GM12865 (cell line): ENCODE measurements around the gene LRRC38.

ENCODE experiments used
- DNase-seq: peaks from one replicate; pipeline ENCODE4 v3.0.0; 2010; ENCODE audit warnings: low read depth
- H3K4me3 ChIP-seq: 2 replicates; pipeline ENCODE4 v1.5.1; 2011; ENCODE audit warnings: mild to moderate bottlenecking, low read depth, low read length, control low read depth
- CTCF ChIP-seq: IDR thresholded peaks from 2 replicates; pipeline ENCODE4 v1.5.1; 2011; ENCODE audit warnings: low read length, control low read depth, low read depth, inconsistent platforms; ENCODE audit not compliant: insufficient read depth; ENCODE audit errors: missing control alignments

LRRC38 gene

GRCh38 chr1:13510499-13510898 lies 3.3 kb downstream of the LRRC38 start:
- TF ChIP-seq CTCF = no peak
- DNase-seq = no peak
- H3K4me3 ChIP-seq = no peak overlapping the region

GRCh38 chr1:13507075-13507474 lies 6.7 kb downstream of the LRRC38 start:
- no peak for DNase-seq
- TF ChIP-seq CTCF = no peak
- no peak overlapping the region for H3K4me3 ChIP-seq

GRCh38 chr1:13505020-13505419 lies 8.8 kb downstream of the LRRC38 start:
- TF ChIP-seq CTCF = no peak
- DNase-seq = no peak
- no peak overlapping the region for H3K4me3 ChIP-seq

GRCh38 chr1:13500806-13501205 lies 13.0 kb downstream of the LRRC38 start:
- no peak for TF ChIP-seq CTCF
- H3K4me3 ChIP-seq = no peak overlapping the region
- DNase-seq = no peak

- no peak overlapping the region for H3K4me3 ChIP-seq
- no peak for TF ChIP-seq CTCF
- no peak for DNase-seq
Measured at GRCh38 chr1:13499422-13499821, 14.4 kb downstream of the LRRC38 start.

- DNase-seq = no peak
- no peak for TF ChIP-seq CTCF
- no peak overlapping the region for H3K4me3 ChIP-seq
Measured at GRCh38 chr1:13498553-13498952, 15.2 kb downstream of the LRRC38 start.

- DNase-seq = no peak
- TF ChIP-seq CTCF = no peak
- H3K4me3 ChIP-seq = no peak overlapping the region
Measured at GRCh38 chr1:13495186-13495585, 18.6 kb downstream of the LRRC38 start.
